Stimulated activated memory B cell treated with anti-CD40 and anti-IgM and Interleukin-4, amounts not matched to agents 10 μg/mL and 1 μg/mL and 100 μg/mL, for 72 hours (primary cell): ENCODE measurements around the gene DHRS9.
"Not testable (repeated sequence)": the region's sequence is repeated elsewhere in the genome, so short reads cannot be mapped to it uniquely, and the experiment has no call there.

Source experiments
- ATAC-seq: fragments of 150-1000 bp; cut with Tn5 transposase; 2 replicates; pipeline ENCODE4 v1.10.0; 2021
- H3K27ac Mint-ChIP-seq: one replicate; pipeline ENCODE4 v1.8.0; 2022; ENCODE audit warnings: mild to moderate bottlenecking, mixed read lengths
- H3K27me3 Mint-ChIP-seq: one replicate; pipeline ENCODE4 v1.8.0; 2022; ENCODE audit warnings: mixed read lengths
- H3K36me3 Mint-ChIP-seq: one replicate; pipeline ENCODE4 v1.8.0; 2022; ENCODE audit warnings: mixed read lengths
- H3K4me1 Mint-ChIP-seq: one replicate; pipeline ENCODE4 v1.8.0; 2022; ENCODE audit warnings: mixed read lengths
- H3K4me3 Mint-ChIP-seq: one replicate; pipeline ENCODE4 v1.8.0; 2022; ENCODE audit warnings: mild to moderate bottlenecking, moderate library complexity, mixed read lengths
- H3K9me3 Mint-ChIP-seq: one replicate; pipeline ENCODE4 v1.8.0; 2022; ENCODE audit warnings: mixed read lengths

The DHRS9 gene

GRCh38 chr2:169047256-169048250 lies 21.8 kb upstream of the DHRS9 start:
- H3K36me3 Mint-ChIP-seq = no peaks in the 10 kb centered on the region
- H3K27me3 Mint-ChIP-seq = no peaks in the 10 kb centered on the region
- peak; percentile 20 for ATAC-seq
- no peaks in the 10 kb centered on the region for H3K4me1 Mint-ChIP-seq
- no peak overlapping the region for H3K27ac Mint-ChIP-seq
- peaks cover 5% of the 10 kb centered on the region for H3K9me3 Mint-ChIP-seq
- no peak overlapping the region for H3K4me3 Mint-ChIP-seq

- H3K27me3 Mint-ChIP-seq = no peaks in the 10 kb centered on the region
- H3K4me3 Mint-ChIP-seq = no peak overlapping the region
- H3K9me3 Mint-ChIP-seq = no peaks in the 10 kb centered on the region
- no peaks in the 10 kb centered on the region for H3K36me3 Mint-ChIP-seq
- no peaks in the 10 kb centered on the region for H3K4me1 Mint-ChIP-seq
- no peak overlapping the region for H3K27ac Mint-ChIP-seq
- no peak for ATAC-seq
These were observed 20.2 kb upstream of the DHRS9 start for GRCh38 chr2:169049142-169049541.

- H3K9me3 Mint-ChIP-seq = peaks cover 8% of the 10 kb centered on the region
- H3K27me3 Mint-ChIP-seq = no peaks in the 10 kb centered on the region
- H3K36me3 Mint-ChIP-seq = no peaks in the 10 kb centered on the region
- no peak overlapping the region for H3K4me3 Mint-ChIP-seq
- no peaks in the 10 kb centered on the region for H3K4me1 Mint-ChIP-seq
- H3K27ac Mint-ChIP-seq = no peak overlapping the region
- ATAC-seq = no peak
These were observed 18.7 kb upstream of the DHRS9 start for GRCh38 chr2:169050476-169051240.

GRCh38 chr2:169054575-169054974 lies 14.8 kb upstream of the DHRS9 start:
- peaks cover 22% of the 10 kb centered on the region for H3K9me3 Mint-ChIP-seq
- not testable (repeated sequence) for H3K27me3 Mint-ChIP-seq, ATAC-seq, H3K4me1 Mint-ChIP-seq, H3K4me3 Mint-ChIP-seq, H3K27ac Mint-ChIP-seq, H3K36me3 Mint-ChIP-seq

- not testable (repeated sequence) for H3K4me1 Mint-ChIP-seq, ATAC-seq, H3K4me3 Mint-ChIP-seq, H3K27ac Mint-ChIP-seq, H3K9me3 Mint-ChIP-seq, H3K27me3 Mint-ChIP-seq, H3K36me3 Mint-ChIP-seq
These were observed 5.2 kb upstream of the DHRS9 start for GRCh38 chr2:169064199-169064598.

GRCh38 chr2:169065422-169065821 lies 3.9 kb upstream of the DHRS9 start:
- no peak for ATAC-seq

GRCh38 chr2:169065864-169066517 lies 3.4 kb upstream of the DHRS9 start:
- no peaks in the 10 kb centered on the region for H3K36me3 Mint-ChIP-seq
- ATAC-seq = no peak
- H3K4me3 Mint-ChIP-seq = no peak overlapping the region
- no peak overlapping the region for H3K27ac Mint-ChIP-seq
- H3K27me3 Mint-ChIP-seq = no peaks in the 10 kb centered on the region
- H3K9me3 Mint-ChIP-seq = no peaks in the 10 kb centered on the region
- H3K4me1 Mint-ChIP-seq = no peaks in the 10 kb centered on the region

More at GRCh38 chr2:169065422-169065821, 3.9 kb upstream of the DHRS9 start:
- H3K4me1 Mint-ChIP-seq = no peaks in the 10 kb centered on the region
- H3K9me3 Mint-ChIP-seq = no peaks in the 10 kb centered on the region
- H3K27ac Mint-ChIP-seq = no peak overlapping the region
- no peaks in the 10 kb centered on the region for H3K27me3 Mint-ChIP-seq
- no peak overlapping the region for H3K4me3 Mint-ChIP-seq
- no peaks in the 10 kb centered on the region for H3K36me3 Mint-ChIP-seq

GRCh38 chr2:169066897-169067296 lies 2.5 kb upstream of the DHRS9 start:
- Mint-ChIP-seq H3K36me3 (no peaks in the 10 kb centered on the region), H3K27ac (no peak overlapping the region), H3K4me3 (no peak overlapping the region), H3K4me1 (no peaks in the 10 kb centered on the region), H3K9me3 (no peaks in the 10 kb centered on the region), H3K27me3 (no peaks in the 10 kb centered on the region)
- ATAC-seq = no peak

- no peaks in the 10 kb centered on the region for H3K27me3 Mint-ChIP-seq
- no peaks in the 10 kb centered on the region for H3K36me3 Mint-ChIP-seq
- no peak overlapping the region for H3K27ac Mint-ChIP-seq
- H3K4me1 Mint-ChIP-seq = peaks cover 29% of the 10 kb centered on the region
- ATAC-seq = no peak
- H3K9me3 Mint-ChIP-seq = no peaks in the 10 kb centered on the region
- H3K4me3 Mint-ChIP-seq = no peak overlapping the region
These were observed 470 bp downstream of the DHRS9 start for GRCh38 chr2:169069833-169070232.

GRCh38 chr2:169071455-169071854 lies 2.1 kb downstream of the DHRS9 start:
- Mint-ChIP-seq H3K4me1 (peaks cover 29% of the 10 kb centered on the region), H3K9me3 (no peaks in the 10 kb centered on the region), H3K27me3 (no peaks in the 10 kb centered on the region), H3K36me3 (no peaks in the 10 kb centered on the region), H3K27ac (no peak overlapping the region), H3K4me3 (no peak overlapping the region)
- no peak for ATAC-seq

- Mint-ChIP-seq H3K36me3 (no peaks in the 10 kb centered on the region), H3K27me3 (no peaks in the 10 kb centered on the region), H3K27ac (peak overlapping the region; percentile 42), H3K4me1 (peaks cover 29% of the 10 kb centered on the region), H3K4me3 (no peak overlapping the region), H3K9me3 (no peaks in the 10 kb centered on the region)
- no peak for ATAC-seq
These were observed 3.0 kb downstream of the DHRS9 start for GRCh38 chr2:169072163-169072925.

GRCh38 chr2:169073211-169073962 lies 4.0 kb downstream of the DHRS9 start:
- H3K36me3 Mint-ChIP-seq = no peaks in the 10 kb centered on the region
- no peak overlapping the region for H3K4me3 Mint-ChIP-seq
- no peaks in the 10 kb centered on the region for H3K9me3 Mint-ChIP-seq
- ATAC-seq = no peak
- H3K4me1 Mint-ChIP-seq = peaks cover 29% of the 10 kb centered on the region
- no peaks in the 10 kb centered on the region for H3K27me3 Mint-ChIP-seq
- peak overlapping the region; percentile 42 for H3K27ac Mint-ChIP-seq

- H3K36me3 Mint-ChIP-seq = no peaks in the 10 kb centered on the region
- peaks cover 29% of the 10 kb centered on the region for H3K4me1 Mint-ChIP-seq
- no peak overlapping the region for H3K27ac Mint-ChIP-seq
- peak; percentile 44 for ATAC-seq
- H3K9me3 Mint-ChIP-seq = no peaks in the 10 kb centered on the region
- no peak overlapping the region for H3K4me3 Mint-ChIP-seq
- H3K27me3 Mint-ChIP-seq = no peaks in the 10 kb centered on the region
These were observed 4.8 kb downstream of the DHRS9 start for GRCh38 chr2:169073963-169074751.
